Panc1 (cell line): ENCODE measurements around the gene BIK. TPM values are rescaled to one million over a fixed set of nuclear protein-coding genes. Genes with fewer than 3 reads are reported as not detected.

Source experiments
- ATAC-seq: fragments of 200-7000 bp; cut with Tn5 transposase; 2 replicates; pipeline ENCODE4 v1.9.1; 2020; ENCODE audit warnings: mild to moderate bottlenecking, moderate library complexity
- BruUV-seq: library from RNA; stranded (reverse); fragments of 400-500 nt; replicated peaks from 2 replicates; lab custom pipeline; 2021; lab: Mats Ljungman, UMichigan
- CTCF ChIA-PET: fragments of 300-600 bp; sonication (Branson Sonifier 250); formaldehyde crosslinking; loops from one replicate; lab custom pipeline; 2022; ENCODE audit warnings: antibody characterized with exemption; lab: Charles Lee
- POLR2A ChIA-PET: fragments of 300-600 bp; sonication (Branson Sonifier 250); formaldehyde crosslinking; loops from one replicate; lab custom pipeline; 2022; ENCODE audit warnings: antibody characterized with exemption; lab: Charles Lee
- DNase-seq: peaks from one replicate; pipeline ENCODE4 v3.0.0-alpha.2; 2010; ENCODE audit warnings: low read depth, low spot score
- H3K27ac ChIP-seq: 2 replicates; pipeline ENCODE4 v1.5.1; 2011; ENCODE audit warnings: mild to moderate bottlenecking, low read length, inconsistent platforms
- H3K27me3 ChIP-seq: fragments of 200-500 bp; sonication (Bioruptor generic); 2 replicates; pipeline ENCODE4 v1.6.0; 2014; ENCODE audit warnings: low read length, inconsistent platforms; ENCODE audit not compliant: control insufficient read depth, insufficient read depth
- H3K36me3 ChIP-seq: fragments of 200-500 bp; sonication (Bioruptor generic); 2 replicates; pipeline ENCODE4 v1.5.1; 2014; ENCODE audit warnings: inconsistent platforms, mild to moderate bottlenecking, low read length, moderate library complexity; ENCODE audit not compliant: control insufficient read depth, insufficient read depth
- H3K4me1 ChIP-seq: 2 replicates; pipeline ENCODE4 v1.5.1; 2011; ENCODE audit warnings: inconsistent platforms, mild to moderate bottlenecking, low read length, moderate library complexity; ENCODE audit not compliant: control insufficient read depth, insufficient read depth
- H3K4me3 ChIP-seq, 2 experiments: 2 replicates each; pipeline ENCODE4 v1.5.1; 2011 to 2012; ENCODE audit warnings: low read depth in 2 of 2, low read length in 2 of 2, mild to moderate bottlenecking in 2 of 2, inconsistent platforms in 1 of 2, moderate library complexity in 1 of 2
- H3K9me3 ChIP-seq: fragments of 200-500 bp; sonication (Bioruptor generic); 2 replicates; pipeline ENCODE4 v1.5.1; 2014; ENCODE audit warnings: low read depth, mild to moderate bottlenecking, inconsistent platforms, low read length, moderate library complexity; ENCODE audit not compliant: control insufficient read depth, insufficient read depth
- CTCF ChIP-seq: fragments of 450-650 bp; IDR thresholded peaks from 2 replicates; pipeline ENCODE4 v1.5.1; 2017; ENCODE audit warnings: mild to moderate bottlenecking
- POLR2AphosphoS5 ChIP-seq: IDR thresholded peaks from 2 replicates; pipeline ENCODE4 v1.6.1; 2012; ENCODE audit warnings: mild to moderate bottlenecking, low read depth, low read length, moderate library complexity
- REST ChIP-seq, 2 experiments: IDR thresholded peaks; 2 replicates each; pipeline ENCODE4 v1.6.1; 2011 to 2012; ENCODE audit warnings: low read depth in 2 of 2, control low read depth in 1 of 2, low read length in 1 of 2, mild to moderate bottlenecking in 1 of 2, moderate library complexity in 1 of 2; ENCODE audit not compliant: insufficient read depth in 1 of 2
- SIN3A ChIP-seq: IDR thresholded peaks from 2 replicates; pipeline ENCODE4 v1.6.1; 2012; ENCODE audit warnings: low read depth, mild to moderate bottlenecking, low read length, moderate library complexity, borderline replicate concordance; ENCODE audit not compliant: insufficient read depth
- TCF7L2 ChIP-seq: IDR thresholded peaks from 2 replicates; pipeline ENCODE4 v1.6.1; 2011; ENCODE audit warnings: mild to moderate bottlenecking, low read depth, low read length, inconsistent platforms
- in situ Hi-C: cut with HindIII; loops from 2 replicates; pipeline ENCODE4 v1.10.0; 2016; ENCODE audit warnings: low sequenced_read_pairs, low pct_unique_long_range_greater_than_20kb
- intact Hi-C: fragments of 100-400 bp; cut with micrococcal nuclease; formaldehyde crosslinking; loops from one replicate; pipeline ENCODE4 v1.10.0; 2022; ENCODE audit not compliant: unreplicated experiment
- total RNA-seq: library from RNA; stranded (reverse); gene quantifications from one replicate; pipeline ENCODE4 v1.2.1, GENCODE V29; 2021; ENCODE audit not compliant: unreplicated experiment

BIK gene
- total RNA-seq, 1 experiment from 2014 or later: 0.18 TPM

GRCh38 chr22:43085658-43086606, 24.6 kb upstream of the BIK start:
- no peaks in the 10 kb centered on the region for H3K27me3 ChIP-seq
- ChIA-PET POLR2A (no interaction called here), CTCF (interaction anchor here (1.0 kb wide), 1 partner anchor 219 kb away, joined by 4 read pairs; no protein-coding TSS in a partner anchor)
- intact Hi-C loops (no loop called here), in situ Hi-C loops (no loop called here)
- no peak overlapping the region for H3K27ac ChIP-seq
- no peaks in the 10 kb centered on the region for H3K36me3 ChIP-seq
- H3K4me1 ChIP-seq: peaks cover 3% of the 10 kb centered on the region; the same call in 1 of the 2 replicates
- no peak overlapping the region for H3K4me3 ChIP-seq
- H3K9me3 ChIP-seq: no peaks in the 10 kb centered on the region
- DNase-seq: no peak
- BruUV-seq: TSS peak; percentile 76
- ATAC-seq: no peak
- TF ChIP-seq CTCF (no peak), SIN3A (no peak), TCF7L2 (no peak), REST (IDR thresholded peaks at IDR 0.05; ENCODE audit: insufficient read depth in 1 of 2, low read depth in 2 of 2, low read length in 1 of 2) (no peak)

GRCh38 chr22:43088627-43088983, 21.9 kb upstream of the BIK start:
- H3K27ac ChIP-seq: peak overlapping the region; percentile 84
- intact Hi-C loops: no loop called here
- no peaks in the 10 kb centered on the region for H3K27me3 ChIP-seq
- ATAC-seq (no peak), DNase-seq (no peak)
- H3K4me3 ChIP-seq: peak overlapping the region; percentile 66 to 82
- in situ Hi-C loops: no loop called here
- BruUV-seq: no TSS peak
- H3K4me1 ChIP-seq: peaks cover 3% of the 10 kb centered on the region; the same call in 1 of the 2 replicates
- H3K9me3 ChIP-seq: no peaks in the 10 kb centered on the region
- TF ChIP-seq REST (IDR thresholded peaks at IDR 0.05; ENCODE audit: insufficient read depth in 1 of 2, low read depth in 2 of 2, low read length in 1 of 2) (no peak), SIN3A (no peak), TCF7L2 (no peak), CTCF (no peak), POLR2AphosphoS5 (no peak)
- H3K36me3 ChIP-seq: no peaks in the 10 kb centered on the region
- ChIA-PET POLR2A (no interaction called here), CTCF (interaction anchor here (0.7 kb wide), 1 partner anchor 12 kb away, joined by 6 read pairs; no protein-coding TSS in a partner anchor)
